Loucy (cell line): ENCODE results near the gene RAD51C.

ENCODE experiments used
- CTCF ChIP-seq: fragments of 200-600 bp; sonication (generic); conservative IDR thresholded peaks from 2 replicates; pipeline ENCODE4 v1.5.1; 2014; ENCODE audit warnings: mild to moderate bottlenecking, antibody characterized with exemption, low read length
- EZH2phosphoT487 ChIP-seq: fragments of 200-600 bp; IDR thresholded peaks from 2 replicates; pipeline ENCODE4 v1.6.1; 2018; ENCODE audit warnings: antibody characterized with exemption, mild to moderate bottlenecking, moderate library complexity, borderline replicate concordance

- TF ChIP-seq CTCF, result no peak
- no peak for TF ChIP-seq EZH2phosphoT487
Measured at GRCh38 chr17:58755577-58756245, 63.3 kb downstream of the RAD51C start, which contains the start of gene PPM1E.
